Keratinocyte (primary cell): ENCODE measurements around the gene FOXF2. TPM values are rescaled to one million over a fixed set of nuclear protein-coding genes. Genes with fewer than 3 reads are reported as not detected.

ENCODE experiments used
- DNase-seq: peaks from one replicate; pipeline ENCODE4 v3.0.0-alpha.2; 2011; ENCODE audit warnings: low read depth, missing footprints, low spot score
- FAIRE-seq: peaks from 2 replicates; lab custom pipeline; 2011; peaks lifted over from hg19 to GRCh38; lab: Jason Lieb, UNC
- H2AFZ ChIP-seq: 2 replicates; pipeline ENCODE4 v1.6.0; 2012; ENCODE audit warnings: low read length, control low read depth, inconsistent platforms; ENCODE audit not compliant: control insufficient read depth
- H3K27ac ChIP-seq: 2 replicates; pipeline ENCODE4 v1.5.1; 2011; ENCODE audit warnings: low read length; ENCODE audit not compliant: control insufficient read depth, insufficient read depth
- H3K27me3 ChIP-seq: 3 replicates; pipeline ENCODE4 v1.6.0; 2011; ENCODE audit warnings: low read length; ENCODE audit not compliant: control insufficient read depth, insufficient read depth; ENCODE audit errors: extremely low read depth
- H3K36me3 ChIP-seq, 2 experiments: 2 replicates in 1 of 2; 3 replicates in 1 of 2; pipeline ENCODE4 v1.5.1; 2011; ENCODE audit warnings: low read length in 2 of 2, mild to moderate bottlenecking in 1 of 2; ENCODE audit not compliant: control insufficient read depth in 2 of 2, insufficient read depth in 2 of 2; ENCODE audit errors: extremely low read depth in 1 of 2
- H3K4me1 ChIP-seq: 3 replicates; pipeline ENCODE4 v1.5.1; 2011; ENCODE audit warnings: low read length; ENCODE audit not compliant: control insufficient read depth, insufficient read depth; ENCODE audit errors: extremely low read depth
- H3K4me2 ChIP-seq: 3 replicates; pipeline ENCODE4 v1.6.0; 2011; ENCODE audit warnings: low read depth, low read length; ENCODE audit not compliant: control insufficient read depth, insufficient read depth; ENCODE audit errors: extremely low read depth
- H3K4me3 ChIP-seq, 3 experiments: fragments of 200-600 bp in 1 of 3; sonication (generic) in 1 of 3; 2 replicates in 2 of 3; 3 replicates in 1 of 3; pipeline ENCODE4 v1.5.1; 2011 to 2016; ENCODE audit warnings: low read length in 3 of 3, mild to moderate bottlenecking in 3 of 3, control low read depth in 2 of 3, inconsistent platforms in 1 of 3, low read depth in 1 of 3, mixed read lengths in 1 of 3, mixed run types in 1 of 3, moderate library complexity in 1 of 3; ENCODE audit not compliant: control insufficient read depth in 2 of 3, insufficient read depth in 2 of 3; ENCODE audit errors: extremely low read depth in 1 of 3
- H3K79me2 ChIP-seq: 2 replicates; pipeline ENCODE4 v1.6.0; 2012; ENCODE audit warnings: low read length; ENCODE audit not compliant: control insufficient read depth, insufficient read depth
- H3K9ac ChIP-seq: 3 replicates; pipeline ENCODE4 v1.6.0; 2011; ENCODE audit warnings: low read length; ENCODE audit not compliant: control insufficient read depth, insufficient read depth; ENCODE audit errors: extremely low read depth
- H3K9me1 ChIP-seq: 3 replicates; pipeline ENCODE4 v1.6.0; 2011; ENCODE audit warnings: low read length; ENCODE audit not compliant: control insufficient read depth, insufficient read depth; ENCODE audit errors: extremely low read depth
- H3K9me3 ChIP-seq: 2 replicates; pipeline ENCODE4 v1.5.1; 2012; ENCODE audit warnings: low read depth, low read length; ENCODE audit not compliant: control insufficient read depth
- H4K20me1 ChIP-seq: 3 replicates; pipeline ENCODE4 v1.6.0; 2011; ENCODE audit warnings: low read length; ENCODE audit not compliant: control insufficient read depth, insufficient read depth; ENCODE audit errors: extremely low read depth
- EZH2 ChIP-seq: IDR thresholded peaks from one replicate; pipeline ENCODE4 v1.6.1; 2012; ENCODE audit warnings: inconsistent platforms, mild to moderate bottlenecking, low read length, moderate library complexity
- dilution Hi-C: fragments of 300-500 bp; cut with MboI; formaldehyde crosslinking; loops from one replicate; pipeline ENCODE4 v1.7.0; 2020; ENCODE audit warnings: low sequenced_read_pairs; ENCODE audit not compliant: extremely low pct_ligation_motif_present
- polyA plus RNA-seq, 5 experiments: library from polyadenylated mRNA; depleted of rRNA in 3 of 5; stranded (reverse) in 3 of 5; stranded (forward) in 1 of 5; unstranded in 1 of 5; fragments of >200 nt; gene quantifications; 1 replicate in 1 of 5; 2 replicates in 3 of 5; 3 replicates in 1 of 5; pipeline versions ENCODE4 v1.2.1 to v1.2.3, GENCODE V29; 2011 to 2012; ENCODE audit warnings: missing spikeins in 2 of 5, low read depth in 1 of 5, low replicate concordance in 1 of 5
- TF ChIP-seq, protein P1 (sequence below), 3 experiments: IDR thresholded peaks in 1 of 3; conservative IDR thresholded peaks in 1 of 3; optimal IDR thresholded peaks in 1 of 3; 2 replicates in 2 of 3; 3 replicates in 1 of 3; pipeline versions ENCODE3 to v1.5.1; 2011; ENCODE audit warnings: low read length in 3 of 3, mild to moderate bottlenecking in 3 of 3, moderate library complexity in 2 of 3, control low read depth in 1 of 3, inconsistent platforms in 1 of 3; ENCODE audit not compliant: insufficient read depth in 2 of 3; ENCODE audit errors: extremely low read depth in 1 of 3

FOXF2 gene
- polyA plus RNA-seq, 1 donor (not counting 4 experiments of a cell fraction or from before 2014, with no cell fraction given), result 0.34 TPM

- H3K27ac ChIP-seq, result no peak overlapping the region
- H3K9me1 ChIP-seq, result no peaks in the 10 kb centered on the region
- no peaks in the 10 kb centered on the region for H3K9me3 ChIP-seq
- H3K4me2 ChIP-seq, result no peak overlapping the region
- dilution Hi-C loops, result loop anchor here (25.0 kb wide), 1 partner anchor 600 kb away; no protein-coding TSS in a partner anchor
- no peak overlapping the region for H3K9ac ChIP-seq
- H4K20me1 ChIP-seq, result no peaks in the 10 kb centered on the region
- H3K79me2 ChIP-seq, result no peaks in the 10 kb centered on the region
- DNase-seq (no peak), FAIRE-seq (no peak)
- H3K36me3 ChIP-seq, result no peaks in the 10 kb centered on the region
- no peak for TF ChIP-seq EZH2
- TF ChIP-seq, protein P1, sequence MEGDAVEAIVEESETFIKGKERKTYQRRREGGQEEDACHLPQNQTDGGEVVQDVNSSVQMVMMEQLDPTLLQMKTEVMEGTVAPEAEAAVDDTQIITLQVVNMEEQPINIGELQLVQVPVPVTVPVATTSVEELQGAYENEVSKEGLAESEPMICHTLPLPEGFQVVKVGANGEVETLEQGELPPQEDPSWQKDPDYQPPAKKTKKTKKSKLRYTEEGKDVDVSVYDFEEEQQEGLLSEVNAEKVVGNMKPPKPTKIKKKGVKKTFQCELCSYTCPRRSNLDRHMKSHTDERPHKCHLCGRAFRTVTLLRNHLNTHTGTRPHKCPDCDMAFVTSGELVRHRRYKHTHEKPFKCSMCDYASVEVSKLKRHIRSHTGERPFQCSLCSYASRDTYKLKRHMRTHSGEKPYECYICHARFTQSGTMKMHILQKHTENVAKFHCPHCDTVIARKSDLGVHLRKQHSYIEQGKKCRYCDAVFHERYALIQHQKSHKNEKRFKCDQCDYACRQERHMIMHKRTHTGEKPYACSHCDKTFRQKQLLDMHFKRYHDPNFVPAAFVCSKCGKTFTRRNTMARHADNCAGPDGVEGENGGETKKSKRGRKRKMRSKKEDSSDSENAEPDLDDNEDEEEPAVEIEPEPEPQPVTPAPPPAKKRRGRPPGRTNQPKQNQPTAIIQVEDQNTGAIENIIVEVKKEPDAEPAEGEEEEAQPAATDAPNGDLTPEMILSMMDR (optimal IDR thresholded peaks at IDR 0.05 in 1 of 3, IDR thresholded peaks at IDR 0.05 in 1 of 3, conservative IDR thresholded peaks at IDR 0.05 in 1 of 3; ENCODE audit: extremely low read depth in 1 of 3, insufficient read depth in 2 of 3, low read length in 3 of 3), result no peak
- H3K4me1 ChIP-seq, result no peaks in the 10 kb centered on the region
- H2AFZ ChIP-seq, result no peak overlapping the region
- H3K27me3 ChIP-seq, result no peaks in the 10 kb centered on the region
- H3K4me3 ChIP-seq, result no peak overlapping the region
Measured at GRCh38 chr6:1362643-1363042, 26.7 kb upstream of the FOXF2 start.

GRCh38 chr6:1363298-1363697 lies 26.1 kb upstream of the FOXF2 start:
- dilution Hi-C loops, result loop anchor here (25.0 kb wide), 1 partner anchor 601 kb away; no protein-coding TSS in a partner anchor
- H4K20me1 ChIP-seq, result no peaks in the 10 kb centered on the region
- H3K36me3 ChIP-seq, result no peaks in the 10 kb centered on the region
- H3K9ac ChIP-seq, result no peak overlapping the region
- FAIRE-seq (no peak), DNase-seq (no peak)
- no peak overlapping the region for H3K4me2 ChIP-seq
- H3K9me1 ChIP-seq, result no peaks in the 10 kb centered on the region
- H3K27ac ChIP-seq, result no peak overlapping the region
- H3K27me3 ChIP-seq, result no peaks in the 10 kb centered on the region
- no peaks in the 10 kb centered on the region for H3K9me3 ChIP-seq
- H3K4me3 ChIP-seq, result no peak overlapping the region
- no peak overlapping the region for H2AFZ ChIP-seq
- no peak for TF ChIP-seq EZH2
- TF ChIP-seq, protein P1 (optimal IDR thresholded peaks at IDR 0.05 in 1 of 3, IDR thresholded peaks at IDR 0.05 in 1 of 3, conservative IDR thresholded peaks at IDR 0.05 in 1 of 3; ENCODE audit: extremely low read depth in 1 of 3, insufficient read depth in 2 of 3, low read length in 3 of 3), result no peak
- H3K79me2 ChIP-seq, result no peaks in the 10 kb centered on the region
- H3K4me1 ChIP-seq, result no peaks in the 10 kb centered on the region
